ENCODE data around the gene ZDHHC7. TPM values are rescaled to one million over a fixed set of nuclear protein-coding genes. Genes with fewer than 3 reads are reported as not detected.

The ZDHHC7 gene
- total RNA-seq, 4 donors from 2014 or later: 31.0 to 103 (median 62.3) TPM

DNA sequence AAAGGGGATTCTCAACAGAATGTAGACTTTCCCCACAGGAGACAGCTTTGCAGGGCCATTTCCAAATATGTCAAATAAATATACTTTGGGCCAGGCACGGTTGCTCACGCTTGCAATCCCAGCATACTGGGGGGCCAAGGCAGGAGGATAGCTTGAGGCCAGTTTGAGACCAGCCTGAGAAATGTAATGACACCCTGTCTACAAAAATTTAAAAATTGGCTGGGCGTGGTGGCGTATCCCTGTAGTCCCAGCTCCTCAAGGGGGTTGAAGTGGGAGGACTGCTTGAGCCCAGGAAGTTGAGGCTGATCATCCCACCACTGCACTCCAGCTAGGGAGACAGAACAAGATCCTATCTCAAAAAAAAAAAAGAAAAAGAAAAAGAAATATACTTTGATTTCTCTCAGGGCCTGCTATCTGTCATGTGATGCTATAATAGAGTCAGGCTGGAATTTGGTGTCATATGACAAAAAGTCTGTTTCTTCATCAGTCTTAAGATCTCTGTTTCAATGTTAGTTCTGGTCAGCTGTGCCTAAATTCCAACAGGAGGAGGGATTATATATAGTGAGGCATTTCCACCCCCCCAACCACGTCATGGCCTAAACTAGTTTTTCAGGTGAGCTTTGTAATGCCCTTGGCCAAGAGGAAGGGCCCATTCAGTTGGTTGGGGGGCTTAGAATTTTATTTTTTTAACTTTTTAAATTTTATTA is 4.3 kb upstream of the ZDHHC7 start:
- TF ChIP-seq, protein P1, sequence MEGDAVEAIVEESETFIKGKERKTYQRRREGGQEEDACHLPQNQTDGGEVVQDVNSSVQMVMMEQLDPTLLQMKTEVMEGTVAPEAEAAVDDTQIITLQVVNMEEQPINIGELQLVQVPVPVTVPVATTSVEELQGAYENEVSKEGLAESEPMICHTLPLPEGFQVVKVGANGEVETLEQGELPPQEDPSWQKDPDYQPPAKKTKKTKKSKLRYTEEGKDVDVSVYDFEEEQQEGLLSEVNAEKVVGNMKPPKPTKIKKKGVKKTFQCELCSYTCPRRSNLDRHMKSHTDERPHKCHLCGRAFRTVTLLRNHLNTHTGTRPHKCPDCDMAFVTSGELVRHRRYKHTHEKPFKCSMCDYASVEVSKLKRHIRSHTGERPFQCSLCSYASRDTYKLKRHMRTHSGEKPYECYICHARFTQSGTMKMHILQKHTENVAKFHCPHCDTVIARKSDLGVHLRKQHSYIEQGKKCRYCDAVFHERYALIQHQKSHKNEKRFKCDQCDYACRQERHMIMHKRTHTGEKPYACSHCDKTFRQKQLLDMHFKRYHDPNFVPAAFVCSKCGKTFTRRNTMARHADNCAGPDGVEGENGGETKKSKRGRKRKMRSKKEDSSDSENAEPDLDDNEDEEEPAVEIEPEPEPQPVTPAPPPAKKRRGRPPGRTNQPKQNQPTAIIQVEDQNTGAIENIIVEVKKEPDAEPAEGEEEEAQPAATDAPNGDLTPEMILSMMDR (IDR thresholded peaks at IDR 0.05; ENCODE audit: low read depth): no peak

DNA sequence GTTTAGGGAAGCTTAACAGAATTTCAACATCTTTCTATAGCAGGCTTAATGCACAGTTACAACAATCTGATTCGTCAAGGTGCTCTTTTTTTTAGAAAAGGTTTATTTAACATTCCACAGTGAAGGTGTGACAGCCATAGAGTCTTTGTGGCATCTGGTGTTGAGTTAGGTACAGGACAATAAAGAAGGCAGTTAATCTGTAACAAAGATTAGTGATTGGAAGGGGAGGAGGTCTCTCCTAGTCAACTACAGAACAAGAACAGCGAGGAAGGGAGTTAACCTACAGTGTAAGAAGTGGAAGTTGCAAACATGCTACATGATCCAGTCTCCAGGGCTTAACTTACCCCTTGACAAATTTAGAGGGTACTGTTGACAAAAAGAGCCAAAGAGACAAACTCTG is 3.0 kb upstream of the ZDHHC7 start:
- TF ChIP-seq, protein P1 (IDR thresholded peaks at IDR 0.05; ENCODE audit: low read depth): no peak

DNA sequence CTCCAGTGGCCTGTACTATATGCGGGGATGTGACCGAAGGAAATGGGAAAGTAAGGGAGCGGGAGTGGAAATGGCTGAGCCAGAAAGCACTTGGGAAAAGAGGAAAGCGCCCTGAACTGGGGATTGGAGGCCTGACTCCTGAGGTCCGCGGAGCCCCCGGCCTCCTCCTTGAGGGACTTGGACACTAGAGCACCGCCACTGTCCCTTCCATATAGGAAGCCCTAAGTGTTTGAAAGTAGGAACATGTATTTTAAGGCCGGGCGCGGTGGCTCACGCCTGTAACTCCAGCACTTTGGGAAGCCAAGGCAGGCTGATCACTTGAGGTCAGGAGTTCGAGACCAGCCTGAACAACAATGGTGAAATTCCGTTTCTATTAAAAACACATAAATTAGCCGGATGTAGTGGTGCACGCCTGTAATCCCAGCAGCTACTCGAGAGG is 530 bp upstream of the ZDHHC7 start:
- TF ChIP-seq, protein P1 (IDR thresholded peaks at IDR 0.05; ENCODE audit: low read depth): no peak

DNA sequence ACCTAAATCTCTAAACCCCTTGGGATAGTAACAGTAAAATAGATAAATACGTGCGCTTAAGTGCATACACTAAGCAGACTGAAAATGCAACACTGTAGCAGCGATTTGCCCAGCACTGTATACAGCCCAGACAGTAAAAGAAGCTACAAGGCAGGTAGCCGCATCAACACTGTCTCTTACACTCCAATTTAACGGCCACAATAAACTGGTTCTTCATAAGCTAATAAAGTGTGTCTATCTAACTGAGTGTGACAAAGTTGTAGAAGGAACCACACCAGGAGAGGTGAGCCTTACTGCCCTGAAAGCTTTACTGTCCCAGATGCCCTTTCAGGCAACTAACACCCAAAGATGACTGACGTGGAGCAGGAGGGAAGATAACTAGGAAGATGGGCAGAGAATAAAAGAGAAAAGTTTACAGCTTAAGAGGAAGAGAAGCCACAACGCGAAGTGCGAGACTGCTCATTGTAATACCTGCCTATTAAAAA is 847 bp downstream of the ZDHHC7 start:
- TF ChIP-seq, protein P1 (IDR thresholded peaks at IDR 0.05; ENCODE audit: low read depth): no peak

DNA sequence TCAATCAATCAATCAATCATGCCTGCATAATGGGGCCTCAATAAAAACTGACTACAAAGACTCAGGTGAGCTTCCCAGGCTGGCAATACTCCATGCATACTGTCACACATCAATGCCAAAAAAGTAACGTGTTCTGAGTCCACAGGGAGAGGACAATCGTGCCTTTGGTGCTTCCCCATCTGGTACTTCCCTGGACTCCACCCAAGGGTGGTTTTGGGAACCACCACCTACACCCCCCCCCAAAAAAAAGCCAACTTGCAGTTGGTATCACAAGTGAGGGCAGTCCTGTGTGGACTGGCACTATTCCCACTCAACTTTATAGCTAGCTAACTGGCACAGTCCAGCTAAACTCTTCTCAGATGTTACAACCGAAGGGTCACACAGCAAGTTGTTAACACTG is 3.1 kb downstream of the ZDHHC7 start:
- TF ChIP-seq, protein P1 (IDR thresholded peaks at IDR 0.05; ENCODE audit: low read depth): no peak

DNA sequence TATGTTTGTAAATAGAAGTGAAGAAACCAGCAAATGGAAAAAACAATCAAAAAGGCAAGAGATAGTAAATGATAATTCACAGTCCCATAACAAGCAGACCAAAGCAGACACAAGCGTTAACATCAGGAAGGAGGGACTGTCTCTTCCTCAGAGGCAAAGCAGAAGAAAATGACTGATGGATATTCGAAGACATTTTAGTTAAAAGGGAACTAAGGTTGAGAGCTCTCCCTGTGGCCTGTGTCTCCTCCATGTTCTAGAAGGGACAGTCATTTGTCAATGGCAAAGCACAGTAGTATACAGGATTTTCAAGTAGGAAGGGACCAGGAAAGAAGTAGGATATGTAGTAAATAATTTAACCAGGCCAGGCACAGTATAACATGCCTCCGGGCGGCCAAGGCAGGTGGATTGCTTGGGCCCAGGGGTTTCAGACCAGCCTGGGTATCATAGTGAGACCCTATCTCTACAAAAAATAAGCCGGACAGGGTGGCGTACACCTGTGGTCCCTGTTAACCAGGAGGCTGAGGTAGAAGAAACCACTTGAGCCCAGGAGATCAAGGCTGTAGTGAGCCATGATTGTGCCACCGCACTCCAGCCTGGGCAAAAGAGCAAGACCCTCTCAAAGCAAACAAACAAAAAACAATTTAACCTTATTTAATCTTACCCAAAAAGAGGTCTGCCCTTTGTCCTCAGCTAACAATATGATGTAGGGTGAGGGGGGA is 3.7 kb downstream of the ZDHHC7 start:
- TF ChIP-seq, protein P1 (IDR thresholded peaks at IDR 0.05; ENCODE audit: low read depth): no peak

DNA sequence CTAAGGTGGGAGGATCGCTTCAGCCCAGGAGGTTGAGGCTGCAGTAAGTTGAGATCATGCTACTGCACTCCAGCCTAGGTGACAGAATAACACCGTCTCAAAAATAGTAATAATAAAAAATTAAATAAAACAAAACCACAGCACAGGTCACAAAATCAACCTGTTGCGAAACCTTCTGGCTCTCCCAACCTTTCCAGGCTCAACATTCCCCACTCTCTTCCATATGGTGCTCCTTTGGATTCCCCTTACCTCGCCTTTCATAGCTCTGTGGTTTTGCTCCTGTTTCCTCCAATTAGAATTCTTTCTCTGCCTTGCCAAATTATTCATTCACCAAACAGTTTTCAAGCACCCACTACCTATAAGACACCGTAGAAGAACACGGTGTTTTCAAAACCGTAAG is 4.7 kb downstream of the ZDHHC7 start:
- TF ChIP-seq, protein P1 (IDR thresholded peaks at IDR 0.05; ENCODE audit: low read depth): no peak

Measured in subcutaneous adipose tissue (tissue), 4 donors.